Stimulated activated naive CD8-positive, alpha-beta T cell treated with anti-CD3 and anti-CD28 coated beads, Interleukin-15, Interleukin-2, amounts not matched to agents 100 U/mL and 50 U/mL, for 24 hours (primary cell): Measurements from ENCODE around the gene LPCAT1.
"Not testable (repeated sequence)": the region's sequence is repeated elsewhere in the genome, so short reads cannot be mapped to it uniquely, and the experiment has no call there.

Experiments used
- ATAC-seq: fragments of 150-1000 bp; cut with Tn5 transposase; one replicate; pipeline ENCODE4 v1.10.0; 2021
- DNase-seq: peaks from one replicate; pipeline ENCODE4 v3.0.0; 2021

LPCAT1 gene

DNA sequence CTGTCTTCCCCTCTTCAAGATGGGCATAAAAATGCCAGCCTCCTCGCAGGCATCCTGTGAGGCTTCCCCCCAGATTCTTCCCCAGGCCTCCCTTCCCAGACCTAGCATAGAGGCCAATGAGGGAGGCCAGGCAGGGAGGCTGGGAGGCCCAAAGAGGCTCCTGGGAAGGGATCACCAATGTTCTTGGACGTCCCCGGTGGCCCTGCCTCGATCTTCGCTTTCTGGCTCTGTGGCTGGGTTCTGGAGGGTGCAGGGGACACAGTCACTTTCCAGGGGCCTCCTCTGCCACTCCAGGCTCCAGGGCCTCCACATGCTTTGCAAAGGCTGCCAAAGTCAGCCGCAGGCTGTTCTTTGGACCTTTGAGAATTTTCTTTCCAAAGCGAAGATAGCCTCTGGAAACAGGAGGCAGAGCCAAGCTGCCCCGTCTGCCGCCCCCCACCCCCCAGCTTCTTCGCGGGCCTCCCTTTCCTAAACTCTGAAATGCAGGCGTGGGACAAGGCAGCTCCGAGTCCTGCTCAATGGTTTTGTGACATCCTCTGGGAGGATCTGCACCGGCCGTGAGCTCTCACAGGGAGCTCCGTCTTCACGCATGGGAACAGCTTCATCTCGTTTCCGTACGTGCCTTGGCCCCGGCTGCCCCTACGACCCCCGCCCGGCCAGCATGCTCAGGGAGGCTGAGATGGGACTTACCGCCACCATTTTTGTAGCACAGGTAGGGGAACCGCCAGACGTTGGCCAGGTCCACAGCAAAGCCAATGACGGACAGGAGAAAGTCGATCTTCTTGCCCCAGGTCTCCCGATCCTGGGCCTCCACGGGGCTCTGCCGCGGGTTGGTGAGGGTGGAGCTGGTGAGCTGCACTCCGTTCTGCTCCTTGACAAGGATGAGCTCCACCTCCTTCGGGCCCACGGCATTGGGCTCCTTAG, 81.3 kb downstream of the LPCAT1 start:
- no peak for ATAC-seq
- no peak for DNase-seq

DNA sequence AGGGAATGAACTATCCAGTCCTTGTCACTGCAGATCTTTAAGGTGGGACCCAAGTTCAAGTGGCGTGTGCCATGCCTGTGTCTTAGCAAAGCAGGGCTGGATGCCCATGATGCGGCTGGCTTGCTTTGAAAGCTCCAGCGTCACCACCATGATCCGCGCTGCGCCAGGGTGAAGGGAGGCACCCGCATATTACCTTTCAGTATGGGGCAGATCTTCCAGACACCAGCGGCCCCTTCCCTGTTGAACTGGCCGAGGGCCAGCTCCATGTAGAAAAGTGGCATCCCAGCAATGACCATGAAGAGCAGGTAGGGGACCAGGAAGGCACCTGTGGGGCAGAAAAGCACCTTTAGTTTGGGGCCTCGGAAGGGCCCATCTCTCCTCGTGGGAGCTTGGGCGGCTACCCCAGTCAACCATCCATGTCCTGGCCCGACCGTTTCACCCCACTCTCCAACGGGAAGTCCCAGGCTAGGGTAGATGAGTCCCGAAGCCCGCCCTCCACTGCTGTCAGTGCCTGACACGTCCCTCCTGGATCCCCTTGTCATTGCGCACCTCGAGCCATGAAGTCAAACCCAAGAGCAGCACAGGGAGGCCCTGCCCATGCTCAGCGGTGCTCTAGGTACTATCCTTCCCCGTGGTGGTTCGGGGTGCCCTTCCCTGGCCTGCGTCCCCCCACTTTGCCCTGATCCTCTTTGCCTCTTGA, 82.4 kb downstream of the LPCAT1 start:
- no peak for DNase-seq
- no peak for ATAC-seq

DNA sequence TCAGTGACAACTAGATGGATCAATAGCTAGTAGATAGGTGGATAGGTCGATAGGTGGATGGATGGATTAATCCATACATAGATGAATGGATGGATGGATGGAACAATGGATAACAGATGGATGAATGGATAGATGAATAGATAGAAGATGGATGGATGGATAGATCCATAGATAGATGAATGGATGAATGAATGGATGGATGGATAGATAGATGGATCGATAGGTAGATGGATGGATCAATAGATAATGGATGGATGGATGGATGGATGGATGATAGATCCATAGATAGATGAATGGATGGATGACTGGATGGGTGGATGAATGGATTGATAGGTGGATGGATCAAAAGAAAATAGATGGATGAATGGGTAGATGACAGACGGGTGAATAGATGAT, 83.7 kb downstream of the LPCAT1 start:
- no peak for ATAC-seq
- no peak for DNase-seq

DNA sequence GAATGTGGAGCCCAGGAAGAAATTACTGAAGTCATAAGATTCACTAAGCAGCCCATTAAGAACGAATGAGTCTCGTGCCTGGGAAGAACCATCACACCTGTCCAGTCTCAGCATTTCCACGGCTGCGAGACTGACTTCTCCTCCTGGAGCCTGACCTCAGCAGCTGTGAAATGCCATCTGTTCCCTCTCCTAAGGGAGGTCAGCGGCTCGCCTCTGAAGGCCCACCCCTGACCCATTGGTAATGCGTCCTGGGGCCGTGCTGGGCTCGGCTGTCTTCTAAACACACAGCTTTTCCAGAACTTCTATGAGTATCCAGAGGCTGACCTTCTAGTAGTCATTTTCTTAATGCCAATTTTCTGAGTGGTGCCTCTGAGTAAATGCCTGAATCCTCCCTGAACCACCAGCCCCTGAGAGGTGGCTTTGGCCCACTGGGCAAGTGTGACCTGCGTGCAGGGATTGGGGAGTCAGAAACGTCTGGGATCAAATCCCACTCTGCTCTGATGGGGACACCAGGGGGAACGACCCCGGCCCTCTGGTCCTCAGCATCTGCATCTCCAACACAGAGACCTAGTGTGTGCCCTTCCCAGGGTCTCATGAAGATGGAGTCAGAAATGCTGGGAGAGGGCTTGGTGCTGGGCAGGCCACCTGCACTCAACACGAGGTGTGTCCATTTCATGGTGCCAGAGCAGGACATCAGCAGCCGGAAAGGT, 84.2 kb downstream of the LPCAT1 start:
- ATAC-seq: no peak
- no peak for DNase-seq

DNA sequence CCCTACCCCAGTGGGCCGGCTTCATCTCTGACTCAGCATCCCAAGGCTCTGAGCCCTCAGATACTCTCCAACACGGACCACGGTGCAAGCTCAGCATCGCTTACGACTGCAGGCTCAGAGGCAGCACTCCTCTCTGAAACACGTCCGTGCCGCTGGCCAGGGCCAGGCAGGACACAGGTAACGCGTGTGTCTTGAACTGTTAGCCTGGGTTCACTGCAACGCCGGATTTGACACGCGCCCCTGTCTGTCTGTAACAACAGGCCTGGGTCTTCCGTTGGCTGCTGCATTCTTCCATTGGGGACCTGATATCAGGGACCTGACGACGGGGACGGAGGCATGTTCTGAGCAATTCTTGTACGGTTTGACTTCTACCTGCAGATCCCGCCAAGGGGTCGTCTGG, 84.9 kb downstream of the LPCAT1 start:
- no peak for DNase-seq
- ATAC-seq: no peak

DNA sequence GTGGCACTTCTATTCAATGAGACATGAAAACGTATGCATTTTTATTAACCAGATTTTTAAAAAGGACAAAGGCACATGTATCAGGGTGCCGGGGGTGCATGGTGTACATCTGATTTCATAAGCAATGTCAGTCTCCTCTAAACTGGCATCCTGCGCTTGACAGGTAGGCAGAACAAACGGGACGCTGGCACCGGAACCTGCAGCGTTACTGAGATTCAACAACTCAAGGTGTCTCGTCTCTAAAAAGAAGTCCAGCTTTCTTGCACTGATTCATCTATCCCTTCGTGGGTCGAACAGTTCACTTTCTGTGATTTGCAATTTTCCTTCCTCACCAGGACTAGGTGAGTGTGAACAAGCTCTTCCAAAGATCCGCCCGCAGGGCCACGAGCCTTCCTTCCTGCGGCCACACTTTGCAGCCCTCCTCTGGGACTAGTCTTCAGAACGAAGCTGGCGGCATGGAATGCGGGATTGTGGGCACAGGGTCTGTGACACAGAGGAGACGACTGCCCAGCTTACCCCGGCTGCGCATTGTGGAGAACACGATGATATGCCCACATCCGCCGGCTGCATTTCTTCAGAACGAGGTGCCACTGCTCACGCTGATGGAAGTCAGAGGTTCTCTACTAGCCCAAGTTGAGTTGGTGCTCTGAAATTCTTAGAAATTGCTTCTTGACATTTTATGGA, 85.7 kb downstream of the LPCAT1 start:
- no peak for ATAC-seq
- DNase-seq: no peak

DNA sequence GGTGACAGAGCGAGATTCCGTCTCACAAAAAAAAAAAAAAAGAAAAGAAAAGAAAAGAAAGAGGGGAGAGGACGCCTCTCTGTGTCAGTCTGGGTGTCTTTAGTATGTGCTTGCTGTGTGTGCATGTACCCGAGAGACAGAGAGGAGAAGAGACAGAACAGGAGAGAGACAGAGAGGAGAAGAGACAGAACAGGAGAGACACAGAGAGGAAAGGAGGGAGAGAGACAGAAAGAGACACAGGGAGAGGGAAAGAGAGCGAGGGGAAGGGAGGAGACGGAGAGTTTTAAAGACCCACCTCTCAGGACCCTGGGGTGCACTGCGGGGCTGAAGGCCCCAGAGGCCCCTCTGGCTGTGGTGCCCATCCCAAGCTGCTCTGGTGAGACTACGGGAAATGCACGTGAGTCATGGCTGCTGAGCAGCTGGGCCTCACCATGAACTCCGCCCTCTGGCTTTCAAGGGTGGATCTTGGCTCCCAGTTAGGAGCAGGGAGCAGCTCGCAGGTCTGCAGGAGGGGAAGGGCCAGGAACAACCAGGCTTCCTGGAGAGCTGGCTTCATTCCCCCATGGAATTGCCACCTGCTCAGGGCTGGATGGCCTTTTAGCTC, 86.4 kb downstream of the LPCAT1 start:
- DNase-seq (no peak), ATAC-seq (no peak)

DNA sequence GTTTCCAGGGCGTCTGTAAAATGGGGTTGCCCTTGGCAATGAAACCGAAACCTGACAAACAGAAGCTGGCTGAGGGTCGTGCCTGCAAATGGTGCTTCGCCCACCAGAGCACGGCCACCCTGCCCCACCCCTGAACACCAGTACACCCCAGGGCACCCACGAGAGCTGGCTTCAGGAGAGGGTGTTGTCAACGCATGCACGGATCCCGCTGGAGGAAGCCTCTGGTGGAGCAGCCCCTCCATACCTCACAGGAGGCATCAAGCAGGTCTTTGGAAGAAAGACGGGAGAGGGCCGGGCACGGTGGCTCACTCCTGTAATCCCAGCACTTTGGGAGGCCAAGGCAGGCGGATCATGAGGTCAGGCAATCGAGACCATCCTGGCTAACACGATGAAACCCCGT, 87.1 kb downstream of the LPCAT1 start:
- ATAC-seq: no peak
- no peak for DNase-seq

DNA sequence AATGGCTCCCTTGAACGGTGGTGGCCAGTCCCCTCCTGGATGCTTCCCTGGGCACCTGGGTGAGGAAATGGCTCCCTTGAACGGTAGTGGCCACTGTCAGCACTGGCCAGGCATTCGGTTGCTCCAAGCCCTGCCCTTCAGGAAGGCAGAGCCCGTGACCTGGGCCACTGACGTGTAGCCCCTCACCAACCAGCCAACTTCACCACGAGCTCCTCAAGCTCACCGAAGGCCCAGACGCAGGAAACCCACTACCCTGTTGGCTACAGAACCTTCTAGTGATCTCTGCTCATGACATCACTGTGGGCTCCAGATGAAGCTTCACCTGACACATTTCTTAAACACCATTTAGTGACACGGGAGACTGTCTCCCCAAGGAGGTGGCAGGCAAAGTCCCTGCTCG, 87.7 kb downstream of the LPCAT1 start:
- ATAC-seq: no peak

DNA sequence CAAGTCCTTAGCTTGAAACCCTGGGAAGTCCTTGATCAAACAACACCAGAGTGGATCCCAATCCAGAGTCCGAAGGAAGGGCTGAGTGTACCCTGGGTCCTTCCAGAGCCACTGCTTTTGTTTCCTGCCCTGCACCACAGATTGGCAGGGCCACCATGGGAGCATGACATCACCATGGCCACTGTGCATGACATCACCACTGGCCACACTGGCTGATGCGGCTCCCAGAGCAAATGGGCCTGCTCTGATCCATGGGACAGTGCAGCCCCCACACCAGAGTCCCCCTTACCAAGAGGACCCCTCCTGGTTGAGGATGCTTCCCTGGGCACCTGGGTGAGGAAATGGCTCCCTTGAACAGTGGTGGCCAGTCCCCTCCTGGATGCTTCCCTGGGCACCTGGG, 88.4 kb downstream of the LPCAT1 start:
- ATAC-seq (no peak), DNase-seq (no peak)

More for the DNA sequence above, 87.7 kb downstream of the LPCAT1 start:
- no peak for DNase-seq

DNA sequence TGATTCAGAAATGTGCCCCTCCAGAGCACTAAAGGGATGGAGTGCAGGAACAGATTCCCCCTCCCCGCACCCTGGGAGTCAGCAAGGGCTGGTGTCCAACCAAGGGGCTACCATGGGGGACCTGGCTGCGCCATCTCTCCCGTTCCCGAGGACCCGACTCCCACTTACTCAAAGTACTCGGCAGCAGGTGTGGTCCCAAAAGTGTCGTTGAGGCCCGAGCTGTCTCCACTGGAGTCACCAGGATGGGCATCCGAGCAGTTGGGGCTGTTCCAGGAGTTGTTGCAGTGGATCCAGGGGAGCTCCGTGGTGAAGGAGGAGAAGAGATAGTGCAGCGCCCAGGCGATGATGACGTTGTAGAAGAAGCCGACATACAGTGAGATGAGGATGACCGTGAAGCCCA, 91.5 kb downstream of the LPCAT1 start:
- ATAC-seq: no peak
- no peak for DNase-seq

DNA sequence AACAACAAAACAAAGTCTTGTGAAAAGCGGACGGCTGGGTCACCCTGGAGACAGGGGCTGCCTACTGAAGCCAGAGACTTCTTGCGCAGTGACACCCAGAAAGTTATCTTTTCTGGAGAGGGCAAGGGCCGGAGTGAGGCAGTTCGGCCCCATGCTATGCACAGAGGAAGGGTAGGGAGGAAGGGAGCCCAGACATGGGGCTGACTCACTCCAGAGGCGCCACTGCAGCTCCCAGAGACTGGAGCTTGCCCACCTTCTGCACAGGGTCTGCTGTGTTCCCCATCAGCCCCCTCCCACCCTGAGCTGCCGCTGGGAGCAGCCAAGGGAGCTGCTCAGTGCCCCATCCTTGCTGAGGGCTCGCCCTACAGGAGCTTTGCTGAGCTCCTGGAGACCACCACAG, 91.9 kb downstream of the LPCAT1 start:
- no peak for DNase-seq

DNA sequence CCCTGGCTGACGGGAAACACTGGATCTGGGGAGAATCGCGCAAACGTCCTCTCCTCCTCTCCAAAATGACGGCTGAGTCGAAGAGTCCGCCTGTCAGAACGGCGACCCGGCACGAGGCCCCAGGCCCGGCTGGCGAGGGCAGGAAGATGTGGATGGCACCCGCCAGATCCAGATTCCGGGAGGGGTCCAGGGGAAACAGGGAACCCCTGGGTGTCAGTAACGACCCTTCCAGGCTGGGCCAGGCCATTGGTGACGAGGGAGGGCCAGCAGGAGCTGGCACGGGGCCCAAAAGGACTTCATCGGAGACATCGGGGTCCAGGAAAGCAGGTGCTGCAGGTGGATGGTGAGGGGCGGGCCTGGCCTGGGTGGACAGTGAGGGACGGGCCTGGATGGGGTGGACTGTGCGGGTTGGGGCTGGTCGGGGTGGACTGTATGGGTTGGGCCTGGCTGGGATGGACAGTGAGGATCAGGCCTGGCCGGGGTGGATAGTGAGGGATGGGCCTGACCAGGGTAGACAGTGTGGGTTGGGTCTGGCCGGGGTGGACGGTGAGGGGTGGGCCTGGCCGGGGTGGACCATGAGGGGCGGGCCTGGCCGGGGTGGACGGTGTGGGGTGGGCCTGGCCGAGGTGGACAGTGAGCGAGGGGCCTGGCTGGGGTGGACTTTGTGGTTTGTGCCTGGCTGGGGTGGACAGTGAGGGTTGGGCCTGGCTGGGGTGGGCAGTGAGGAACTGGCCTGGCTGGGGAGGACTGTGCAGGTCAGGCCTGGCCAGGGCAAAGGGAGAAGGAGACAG, 92.5 kb downstream of the LPCAT1 start:
- no peak for ATAC-seq

More for the DNA sequence above, 91.9 kb downstream of the LPCAT1 start:
- no peak for ATAC-seq

DNA sequence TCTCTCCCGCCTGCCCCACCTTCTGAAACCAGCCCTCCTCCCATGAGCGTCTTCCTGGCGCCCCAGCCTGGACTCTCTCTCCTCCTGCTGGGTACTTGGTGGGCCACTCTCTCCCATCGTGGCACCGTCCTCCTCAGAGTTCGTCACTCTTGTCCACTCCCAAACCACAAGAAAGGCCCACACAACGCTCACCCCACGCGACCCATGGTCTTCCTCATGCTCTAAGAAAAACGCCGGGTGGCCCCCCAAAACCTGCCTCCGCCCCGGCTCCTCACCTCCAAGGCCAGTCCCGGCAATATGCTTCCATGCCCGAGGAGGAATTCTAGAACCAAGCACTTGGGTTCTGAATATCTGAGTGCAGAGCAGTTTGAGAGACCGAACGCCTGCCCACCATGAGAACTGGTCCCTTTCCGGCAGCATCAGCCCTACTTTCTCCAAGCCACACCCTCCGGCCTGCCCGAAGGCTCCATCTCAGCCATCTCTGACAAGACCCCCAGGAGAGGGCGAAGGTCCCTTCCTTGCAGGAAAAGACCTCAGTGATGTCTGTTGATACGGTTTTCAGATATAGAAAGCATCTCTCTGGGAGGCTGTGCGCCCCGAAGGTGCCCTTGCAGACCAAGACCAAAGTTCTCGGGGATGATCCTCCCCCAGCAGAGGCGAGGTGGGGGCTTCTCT, 93.5 kb downstream of the LPCAT1 start:
- no peak for DNase-seq
- ATAC-seq: no peak

More for the DNA sequence above, 92.5 kb downstream of the LPCAT1 start:
- no peak for DNase-seq

DNA sequence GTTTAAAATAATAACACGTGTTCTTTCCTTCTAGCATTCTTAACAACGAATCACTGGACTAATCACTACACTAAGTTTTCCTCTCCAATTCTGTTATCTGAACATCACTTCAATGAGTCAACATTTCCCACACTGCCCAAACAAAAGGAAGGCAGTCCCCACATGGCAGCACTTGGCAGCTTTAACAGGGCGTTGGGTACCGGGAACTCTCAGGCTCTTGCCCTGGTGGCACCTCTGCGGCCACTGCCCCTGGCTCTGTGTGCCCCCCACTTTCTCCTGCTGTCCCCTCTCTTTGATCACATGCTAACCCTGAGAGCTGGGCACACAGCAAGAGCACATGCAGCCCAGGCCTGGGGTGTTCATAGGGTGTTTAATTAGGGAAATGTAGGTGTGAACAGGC, 94.3 kb downstream of the LPCAT1 start:
- DNase-seq: no peak
- no peak for ATAC-seq

DNA sequence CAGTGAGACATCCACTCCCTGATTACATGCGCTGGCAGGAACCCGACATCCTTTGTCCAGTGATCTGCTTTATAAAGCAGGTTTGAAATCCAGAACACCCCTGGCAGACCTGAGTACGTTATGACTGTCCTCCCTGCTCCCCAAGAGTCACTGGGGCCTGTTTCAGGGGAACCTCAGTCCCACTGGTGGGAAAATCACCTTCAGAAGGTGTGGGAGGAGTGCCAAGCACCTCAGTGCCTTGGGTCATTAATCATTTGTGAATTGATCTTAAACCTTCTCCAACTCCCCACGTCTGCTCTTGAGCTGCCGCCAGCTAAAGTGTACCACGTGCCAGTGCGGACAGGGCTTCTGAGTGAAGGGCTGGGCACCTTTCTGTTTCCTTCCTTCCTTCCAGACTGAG, 94.7 kb downstream of the LPCAT1 start:
- DNase-seq (no peak), ATAC-seq (no peak)

DNA sequence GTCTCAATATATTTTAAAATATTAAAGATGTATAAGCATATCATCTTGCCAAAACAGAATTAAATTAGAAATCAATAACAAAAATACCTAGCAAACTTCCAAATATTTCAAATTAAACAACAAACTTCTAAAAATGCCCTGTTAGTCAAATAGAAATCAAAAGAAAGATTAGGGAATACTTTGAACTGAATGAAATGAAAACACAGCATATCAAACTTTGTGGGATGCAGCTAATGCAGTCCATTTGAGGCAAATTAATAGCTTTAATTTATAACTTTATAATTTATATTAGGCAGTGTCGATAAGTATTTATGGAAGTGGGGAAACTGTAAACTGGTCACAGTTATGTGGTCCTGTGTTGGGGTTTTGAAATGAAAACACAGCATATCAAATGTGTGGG, 95.7 kb downstream of the LPCAT1 start:
- ATAC-seq (no peak), DNase-seq (no peak)

DNA sequence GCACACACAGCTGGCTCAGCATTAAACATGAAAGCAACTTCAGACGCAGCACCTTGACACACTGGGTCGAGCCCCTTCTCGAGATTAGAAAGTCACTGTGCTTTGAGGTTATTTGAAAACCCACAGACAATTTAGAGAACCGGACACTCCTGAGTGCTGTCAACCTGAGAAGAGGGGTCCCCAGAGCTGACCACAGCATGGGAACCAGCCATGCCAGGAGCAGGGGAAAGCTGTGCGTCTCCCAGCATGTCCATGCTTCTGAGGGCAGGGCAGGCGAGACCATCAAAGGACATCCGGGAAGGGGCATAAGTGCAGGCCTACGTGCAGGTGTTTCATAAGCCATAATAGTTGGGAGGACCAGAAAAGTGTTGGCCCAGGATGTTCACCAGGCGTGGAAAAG, 99.0 kb downstream of the LPCAT1 start:
- ATAC-seq (no peak), DNase-seq (no peak)

DNA sequence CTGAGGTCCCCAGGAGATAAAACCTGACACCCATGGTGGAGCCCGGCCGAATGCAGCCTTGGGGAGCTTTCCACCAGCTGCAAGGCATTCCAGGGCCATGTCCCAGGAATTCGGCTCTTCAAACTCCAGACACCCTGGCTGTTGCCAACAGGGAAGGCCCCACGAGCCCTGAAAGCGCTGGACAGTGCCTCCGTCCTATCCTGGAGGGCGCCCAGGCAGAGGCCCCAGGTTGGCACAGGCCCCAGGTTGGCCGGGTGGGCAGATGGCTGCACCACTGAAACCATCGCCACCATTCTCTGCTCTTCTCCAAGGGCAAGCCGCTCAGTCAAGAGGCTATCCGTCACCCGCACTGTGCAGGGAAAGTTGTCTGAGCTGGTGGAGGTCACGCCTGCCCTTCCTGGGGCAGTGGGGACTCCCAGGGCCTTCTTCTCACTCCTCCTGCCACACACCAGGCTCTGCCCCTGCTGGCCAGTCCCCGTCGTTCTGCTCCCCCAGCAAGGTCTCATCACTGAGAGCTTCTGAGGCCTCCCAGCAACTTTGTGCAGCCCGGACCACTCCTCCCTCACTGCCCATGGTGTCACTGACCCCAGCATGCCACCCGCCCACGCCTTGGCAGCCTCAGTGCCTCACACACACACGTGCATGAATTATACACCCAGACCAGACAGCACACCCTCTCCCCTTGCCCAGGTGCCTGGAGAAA, 99.7 kb downstream of the LPCAT1 start:
- no peak for ATAC-seq
- DNase-seq: no peak

DNA sequence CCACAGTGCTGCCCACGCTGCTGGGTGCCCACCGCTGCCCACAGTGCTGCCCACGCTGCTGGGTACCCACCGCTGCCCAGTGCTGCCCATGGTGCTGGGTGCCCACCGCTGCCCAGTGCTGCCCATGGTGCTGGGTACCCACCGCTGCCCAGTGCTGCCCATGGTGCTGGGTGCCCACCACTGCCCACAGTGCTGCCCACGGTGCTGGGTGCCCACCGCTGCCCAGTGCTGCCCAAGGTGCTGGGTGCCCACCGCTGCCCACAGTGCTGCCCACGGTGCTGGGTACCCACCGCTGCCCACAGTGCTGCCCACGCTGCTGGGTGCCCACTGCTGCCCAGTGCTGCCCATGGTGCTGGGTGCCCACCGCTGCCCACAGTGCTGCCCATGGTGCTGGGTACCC, 101.2 kb downstream of the LPCAT1 start:
- DNase-seq, ATAC-seq: not testable (repeated sequence)
